ENCODE results near the gene ZFP36. TPM values are rescaled to one million over a fixed set of nuclear protein-coding genes. Genes with fewer than 3 reads are reported as not detected.
"Not testable (repeated sequence)": the region's sequence is repeated elsewhere in the genome, so short reads cannot be mapped to it uniquely, and the experiment has no call there.

The ZFP36 gene
- total RNA-seq, 1 donor from 2014 or later, result 105 TPM

- TF ChIP-seq, protein P1, sequence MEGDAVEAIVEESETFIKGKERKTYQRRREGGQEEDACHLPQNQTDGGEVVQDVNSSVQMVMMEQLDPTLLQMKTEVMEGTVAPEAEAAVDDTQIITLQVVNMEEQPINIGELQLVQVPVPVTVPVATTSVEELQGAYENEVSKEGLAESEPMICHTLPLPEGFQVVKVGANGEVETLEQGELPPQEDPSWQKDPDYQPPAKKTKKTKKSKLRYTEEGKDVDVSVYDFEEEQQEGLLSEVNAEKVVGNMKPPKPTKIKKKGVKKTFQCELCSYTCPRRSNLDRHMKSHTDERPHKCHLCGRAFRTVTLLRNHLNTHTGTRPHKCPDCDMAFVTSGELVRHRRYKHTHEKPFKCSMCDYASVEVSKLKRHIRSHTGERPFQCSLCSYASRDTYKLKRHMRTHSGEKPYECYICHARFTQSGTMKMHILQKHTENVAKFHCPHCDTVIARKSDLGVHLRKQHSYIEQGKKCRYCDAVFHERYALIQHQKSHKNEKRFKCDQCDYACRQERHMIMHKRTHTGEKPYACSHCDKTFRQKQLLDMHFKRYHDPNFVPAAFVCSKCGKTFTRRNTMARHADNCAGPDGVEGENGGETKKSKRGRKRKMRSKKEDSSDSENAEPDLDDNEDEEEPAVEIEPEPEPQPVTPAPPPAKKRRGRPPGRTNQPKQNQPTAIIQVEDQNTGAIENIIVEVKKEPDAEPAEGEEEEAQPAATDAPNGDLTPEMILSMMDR (IDR thresholded peaks at IDR 0.05), result no peak
- H3K27ac Mint-ChIP-seq (ENCODE audit: unreplicated experiment), result peak overlapping the region; percentile 88
- H3K4me3 Mint-ChIP-seq (ENCODE audit: unreplicated experiment), result no peak overlapping the region
- no peaks in the 10 kb centered on the region for H3K9me3 Mint-ChIP-seq (ENCODE audit: unreplicated experiment)
- no peaks in the 10 kb centered on the region for H3K27me3 Mint-ChIP-seq (ENCODE audit: unreplicated experiment)
- H3K36me3 Mint-ChIP-seq (ENCODE audit: unreplicated experiment), result peaks cover 47% of the 10 kb centered on the region
- no peak for DNase-seq (ENCODE audit: extremely low spot score, unreplicated experiment)
- peaks cover 17% of the 10 kb centered on the region for H3K4me1 Mint-ChIP-seq (ENCODE audit: unreplicated experiment)
Measured at GRCh38 chr19:39372941-39373340, 33.7 kb upstream of the ZFP36 start.

DNA sequence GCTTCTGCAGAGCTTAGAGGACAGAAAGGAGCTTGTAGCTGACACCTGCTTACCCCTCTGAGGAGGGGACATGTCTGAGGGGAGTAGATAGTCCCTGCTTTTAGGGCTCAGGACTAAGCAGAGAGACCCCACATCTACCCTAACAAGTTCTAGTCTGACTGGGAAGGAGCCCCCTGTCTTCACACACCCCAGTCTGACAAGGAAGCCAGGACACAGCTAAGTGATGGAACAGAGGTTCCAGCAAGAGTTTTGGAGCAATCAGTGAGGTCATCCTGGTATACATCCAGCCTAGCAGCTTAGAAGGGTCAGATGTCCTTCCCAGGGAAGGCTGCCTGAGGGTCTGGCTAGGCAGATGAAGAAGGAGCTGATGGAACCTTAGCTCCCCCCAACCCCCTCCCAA, 30.7 kb upstream of the ZFP36 start:
- Mint-ChIP-seq H3K36me3 (ENCODE audit: unreplicated experiment) (peaks cover 48% of the 10 kb centered on the region), H3K27me3 (ENCODE audit: unreplicated experiment) (no peaks in the 10 kb centered on the region), H3K4me3 (ENCODE audit: unreplicated experiment) (no peak overlapping the region), H3K27ac (ENCODE audit: unreplicated experiment) (no peak overlapping the region), H3K4me1 (ENCODE audit: unreplicated experiment) (peaks cover 17% of the 10 kb centered on the region), H3K9me3 (ENCODE audit: unreplicated experiment) (no peaks in the 10 kb centered on the region)
- DNase-seq (ENCODE audit: extremely low spot score, unreplicated experiment), result no peak
- TF ChIP-seq, protein P1 (IDR thresholded peaks at IDR 0.05), result no peak

DNA sequence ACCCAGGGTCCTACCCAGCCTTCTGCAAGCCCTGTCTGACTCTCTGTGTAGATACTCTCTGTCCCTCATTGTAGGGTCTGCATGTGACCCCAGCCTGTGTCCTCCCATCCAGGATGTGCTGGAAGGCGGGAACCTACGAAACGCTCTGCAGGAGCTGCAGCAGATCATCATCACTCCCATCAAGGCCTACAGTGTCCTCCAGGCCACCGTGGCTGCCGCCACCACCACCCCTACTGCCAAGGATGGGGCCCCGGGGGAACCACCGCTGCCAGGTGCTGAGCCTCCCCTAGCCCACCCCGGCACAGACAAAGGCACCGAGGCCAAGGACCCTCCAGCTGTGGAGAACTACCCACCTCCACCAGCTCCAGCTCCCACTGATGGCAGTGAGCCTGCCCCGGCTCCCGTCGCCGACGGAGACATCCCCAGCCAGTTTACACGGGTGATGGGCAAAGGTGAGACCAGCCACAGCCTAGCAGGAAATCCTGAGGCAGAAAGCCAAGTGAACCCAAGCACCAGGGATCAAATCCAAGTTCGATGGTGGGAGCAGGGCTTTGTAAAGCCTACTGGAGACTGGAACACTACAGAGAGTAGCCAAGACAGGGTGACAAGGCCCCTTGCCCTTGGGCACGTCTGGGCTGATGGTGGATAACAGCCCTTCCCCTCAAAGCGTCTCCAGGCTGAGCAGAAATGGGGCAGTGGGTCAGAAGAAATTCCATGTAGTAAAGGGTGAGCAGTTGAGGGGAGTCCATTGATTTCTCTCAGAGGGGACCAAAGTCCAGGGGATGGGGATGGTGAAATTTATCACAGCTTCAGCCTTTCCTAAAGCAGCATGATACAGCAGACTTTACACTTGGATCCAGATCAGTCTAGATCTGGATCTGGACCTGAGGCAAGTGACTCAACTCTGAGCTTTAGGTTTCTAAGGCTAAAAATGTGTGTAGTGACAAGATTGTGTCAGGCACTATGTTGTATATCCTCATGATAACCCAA, 29.0 kb upstream of the ZFP36 start:
- Mint-ChIP-seq H3K36me3 (ENCODE audit: unreplicated experiment) (peaks cover 54% of the 10 kb centered on the region), H3K4me1 (ENCODE audit: unreplicated experiment) (peaks cover 7% of the 10 kb centered on the region), H3K27me3 (ENCODE audit: unreplicated experiment) (no peaks in the 10 kb centered on the region), H3K9me3 (ENCODE audit: unreplicated experiment) (no peaks in the 10 kb centered on the region), H3K4me3 (ENCODE audit: unreplicated experiment) (no peak overlapping the region), H3K27ac (ENCODE audit: unreplicated experiment) (no peak overlapping the region)
- no peak for DNase-seq (ENCODE audit: extremely low spot score, unreplicated experiment)
- TF ChIP-seq, protein P1 (IDR thresholded peaks at IDR 0.05), result no peak

DNA sequence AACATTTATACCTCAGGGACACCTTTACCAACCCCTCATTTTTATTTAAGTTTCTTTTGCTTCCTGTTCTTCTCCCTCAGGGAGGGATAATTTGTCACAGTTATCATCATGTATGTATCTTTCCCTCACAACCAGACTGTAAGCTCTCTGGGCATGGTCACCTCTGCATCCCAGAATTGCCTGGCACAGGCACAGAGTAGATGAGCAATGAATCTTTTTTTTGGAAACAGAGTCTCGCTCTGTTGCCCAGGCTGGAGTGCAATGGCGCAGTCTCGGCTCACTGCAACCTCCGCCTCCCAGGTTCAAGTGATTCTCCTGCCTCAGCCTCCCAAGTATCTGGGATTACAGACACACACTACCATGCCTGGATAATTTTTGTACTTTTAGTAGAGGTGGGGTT, 27.3 kb upstream of the ZFP36 start:
- H3K27ac Mint-ChIP-seq (ENCODE audit: unreplicated experiment); H3K4me3 Mint-ChIP-seq (ENCODE audit: unreplicated experiment); H3K9me3 Mint-ChIP-seq (ENCODE audit: unreplicated experiment); H3K4me1 Mint-ChIP-seq (ENCODE audit: unreplicated experiment); DNase-seq (ENCODE audit: extremely low spot score, unreplicated experiment); H3K27me3 Mint-ChIP-seq (ENCODE audit: unreplicated experiment): not testable (repeated sequence)
- peaks cover 51% of the 10 kb centered on the region for H3K36me3 Mint-ChIP-seq (ENCODE audit: unreplicated experiment)

GRCh38 chr19:39379865-39380396, 26.7 kb upstream of the ZFP36 start:
- peaks cover 48% of the 10 kb centered on the region for H3K36me3 Mint-ChIP-seq (ENCODE audit: unreplicated experiment)
- DNase-seq (ENCODE audit: extremely low spot score, unreplicated experiment), result no peak
- H3K27me3 Mint-ChIP-seq (ENCODE audit: unreplicated experiment), result no peaks in the 10 kb centered on the region
- H3K27ac Mint-ChIP-seq (ENCODE audit: unreplicated experiment), result no peak overlapping the region
- no peaks in the 10 kb centered on the region for H3K4me1 Mint-ChIP-seq (ENCODE audit: unreplicated experiment)
- TF ChIP-seq, protein P1 (IDR thresholded peaks at IDR 0.05), result no peak
- H3K4me3 Mint-ChIP-seq (ENCODE audit: unreplicated experiment), result no peak overlapping the region
- H3K9me3 Mint-ChIP-seq (ENCODE audit: unreplicated experiment), result no peaks in the 10 kb centered on the region
